Vagina (tissue), 2 donors: ENCODE measurements around the gene RPS6KB2.

ENCODE experiments used
- POLR2A ChIP-seq, 2 donors: fragments of 450-650 bp; IDR thresholded peaks; one replicate each; pipeline ENCODE4 v1.6.1; 2017; ENCODE audit warnings: antibody characterized with exemption in 2 of 2, mild to moderate bottlenecking in 2 of 2, moderate library complexity in 2 of 2
- TF ChIP-seq, protein P1 (sequence below), 3 experiments: fragments of 450-650 bp in 2 of 3; fragments of 200-600 bp in 1 of 3; sonication (generic) in 1 of 3; IDR thresholded peaks; one replicate each; pipeline ENCODE4 v1.5.1; 2017 to 2019; ENCODE audit warnings: antibody characterized with exemption in 3 of 3, mild to moderate bottlenecking in 2 of 3, moderate library complexity in 2 of 3

DNA sequence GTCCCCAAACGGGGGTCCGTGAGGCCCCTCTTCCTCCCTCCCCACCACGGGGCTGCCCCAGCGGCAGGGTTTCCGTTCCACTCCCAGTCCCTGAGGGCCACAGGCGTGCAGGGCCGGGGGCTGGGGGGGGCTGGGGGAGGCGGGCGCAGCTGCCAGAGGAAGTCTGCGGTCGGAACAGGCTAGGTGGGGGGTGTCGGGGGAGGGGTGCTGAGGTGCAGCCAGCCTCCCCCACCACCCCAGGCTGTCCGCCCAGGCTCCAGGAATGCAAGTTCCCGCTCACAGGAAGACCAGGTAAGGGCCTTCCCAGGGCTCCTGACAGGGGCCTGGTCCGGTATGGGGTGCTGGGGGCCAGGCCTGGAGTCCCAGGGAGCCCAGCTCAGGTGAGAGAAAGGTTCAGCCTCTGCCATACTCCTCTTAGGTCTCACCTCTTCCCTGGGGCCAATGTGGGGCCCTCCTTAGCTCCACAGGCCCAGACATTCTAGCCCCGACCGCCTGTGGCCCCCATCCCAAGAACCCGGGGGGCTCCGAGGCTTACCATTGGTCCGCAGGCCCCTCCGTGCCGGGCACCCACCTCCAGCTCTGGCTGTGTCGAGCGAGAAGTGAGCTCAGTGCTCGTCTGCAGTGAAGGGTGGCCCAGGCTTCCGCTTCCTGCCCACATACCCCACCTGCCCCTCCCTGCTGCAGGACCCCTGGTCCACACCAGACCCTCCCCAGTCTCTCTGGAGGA is 9.0 kb downstream of the RPS6KB2 start, which contains the start of gene PTPRCAP:
- TF ChIP-seq, protein P1, sequence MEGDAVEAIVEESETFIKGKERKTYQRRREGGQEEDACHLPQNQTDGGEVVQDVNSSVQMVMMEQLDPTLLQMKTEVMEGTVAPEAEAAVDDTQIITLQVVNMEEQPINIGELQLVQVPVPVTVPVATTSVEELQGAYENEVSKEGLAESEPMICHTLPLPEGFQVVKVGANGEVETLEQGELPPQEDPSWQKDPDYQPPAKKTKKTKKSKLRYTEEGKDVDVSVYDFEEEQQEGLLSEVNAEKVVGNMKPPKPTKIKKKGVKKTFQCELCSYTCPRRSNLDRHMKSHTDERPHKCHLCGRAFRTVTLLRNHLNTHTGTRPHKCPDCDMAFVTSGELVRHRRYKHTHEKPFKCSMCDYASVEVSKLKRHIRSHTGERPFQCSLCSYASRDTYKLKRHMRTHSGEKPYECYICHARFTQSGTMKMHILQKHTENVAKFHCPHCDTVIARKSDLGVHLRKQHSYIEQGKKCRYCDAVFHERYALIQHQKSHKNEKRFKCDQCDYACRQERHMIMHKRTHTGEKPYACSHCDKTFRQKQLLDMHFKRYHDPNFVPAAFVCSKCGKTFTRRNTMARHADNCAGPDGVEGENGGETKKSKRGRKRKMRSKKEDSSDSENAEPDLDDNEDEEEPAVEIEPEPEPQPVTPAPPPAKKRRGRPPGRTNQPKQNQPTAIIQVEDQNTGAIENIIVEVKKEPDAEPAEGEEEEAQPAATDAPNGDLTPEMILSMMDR (IDR thresholded peaks at IDR 0.05), result no peak
- TF ChIP-seq POLR2A (IDR thresholded peaks at IDR 0.05), result no peak
